ENCODE data around the gene SARDH.

The SARDH gene

GRCh38 chr9:133732639-133733408 lies 5.3 kb downstream of the SARDH start:
- no peak for DNase-seq

DNA sequence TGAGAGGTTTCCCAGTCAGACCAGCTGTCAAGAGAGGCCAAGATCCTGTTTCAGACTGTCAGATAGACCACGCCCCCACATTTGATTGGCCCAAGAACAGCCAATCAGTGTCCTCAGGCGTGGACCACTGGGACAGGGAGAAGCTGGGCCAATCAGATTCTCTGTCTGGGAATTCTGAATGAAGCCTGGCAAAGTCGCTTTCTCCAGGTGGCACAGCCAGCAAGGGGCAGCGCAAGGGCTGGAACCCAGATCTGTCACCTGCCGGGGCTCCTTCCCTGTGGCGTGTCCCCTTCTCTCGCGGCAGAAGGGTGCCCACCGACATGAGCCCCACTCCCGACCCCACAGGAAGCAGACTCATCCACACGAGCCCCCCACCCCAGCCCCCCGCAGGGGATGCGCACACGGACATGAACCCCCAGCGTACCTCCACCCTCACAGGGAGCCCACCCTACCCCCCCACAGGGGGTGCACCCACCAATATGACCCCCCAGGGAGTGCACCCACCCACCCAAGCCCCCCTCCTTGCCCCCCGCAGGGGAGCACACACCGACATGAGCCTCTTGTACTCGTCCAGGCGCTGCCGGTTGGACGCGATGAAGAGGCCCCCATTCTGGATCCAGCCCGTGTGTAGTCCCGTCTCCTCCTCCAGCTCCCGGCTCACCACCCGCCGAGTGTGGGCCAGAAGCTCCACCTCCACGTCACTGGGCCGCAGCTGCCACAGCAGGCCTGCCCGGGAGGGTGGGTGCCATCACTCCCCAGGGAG lies 6.1 kb downstream of the SARDH start:
- DNase-seq = no peak

DNA sequence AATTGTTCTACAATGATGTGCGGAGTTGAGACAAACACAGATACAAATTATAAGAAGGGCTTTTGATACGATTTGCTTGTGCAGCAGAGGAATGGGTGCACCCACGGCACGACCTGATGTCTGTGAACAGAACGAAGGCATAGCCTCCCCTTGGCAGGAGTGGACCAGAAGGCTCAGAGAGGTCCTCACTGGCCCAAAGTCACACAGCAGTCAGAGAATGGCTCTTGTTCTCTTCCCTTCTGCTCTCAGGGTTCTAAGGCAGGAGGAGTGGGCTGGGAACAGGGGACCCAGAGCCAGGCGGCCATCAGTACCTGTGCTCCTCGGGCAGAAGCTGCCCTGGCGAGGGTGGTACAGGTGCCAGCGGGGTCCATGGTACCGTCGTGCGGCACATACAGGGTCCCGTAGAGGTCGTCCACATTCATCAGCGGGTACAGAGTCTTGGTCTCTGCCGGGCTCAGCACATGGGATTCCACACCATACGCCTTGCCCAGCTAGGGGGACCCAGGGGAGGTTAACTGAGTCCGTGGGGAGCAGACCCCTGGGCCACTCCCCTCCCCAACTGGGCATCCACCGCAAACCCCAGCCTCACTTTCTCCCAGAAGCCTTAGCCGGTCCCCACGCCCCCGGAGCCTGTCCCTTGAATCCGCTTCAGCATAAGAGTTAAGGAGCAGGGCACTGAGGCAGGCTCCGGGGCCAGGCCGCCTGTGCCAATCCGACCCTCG lies 7.0 kb downstream of the SARDH start:
- DNase-seq = no peak

GRCh38 chr9:133729617-133730281 lies 8.4 kb downstream of the SARDH start:
- DNase-seq = no peak

- DNase-seq = no peak
These were observed 9.1 kb downstream of the SARDH start for GRCh38 chr9:133728856-133729616.

DNA sequence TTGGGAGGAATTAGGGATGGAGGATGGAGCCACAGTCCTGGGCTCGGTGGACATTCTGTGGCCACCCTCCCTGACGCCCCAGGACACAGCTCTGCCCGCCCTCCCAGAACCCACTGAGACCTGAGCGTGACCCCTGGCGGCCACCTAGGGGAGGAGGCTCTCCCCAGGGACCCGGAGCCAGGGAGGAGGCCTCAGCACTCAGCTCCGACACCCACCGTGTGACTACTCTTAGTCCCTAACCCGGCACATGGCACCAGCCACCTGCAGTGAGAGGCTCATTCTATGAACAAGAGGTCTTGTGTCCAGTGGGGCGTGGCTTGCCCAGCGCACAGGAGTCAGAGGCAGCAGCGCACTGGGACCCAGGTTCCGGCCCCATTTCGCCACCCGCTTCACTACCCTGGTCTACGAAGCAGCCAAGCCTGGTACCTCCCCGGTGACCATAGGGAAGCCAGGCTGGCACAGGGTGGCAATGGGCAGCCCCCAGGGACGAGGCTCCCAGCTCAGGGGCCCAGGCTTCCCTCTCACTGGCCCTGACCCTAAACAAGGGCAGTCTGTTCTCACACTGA lies 10.2 kb downstream of the SARDH start:
- DNase-seq = no peak

DNA sequence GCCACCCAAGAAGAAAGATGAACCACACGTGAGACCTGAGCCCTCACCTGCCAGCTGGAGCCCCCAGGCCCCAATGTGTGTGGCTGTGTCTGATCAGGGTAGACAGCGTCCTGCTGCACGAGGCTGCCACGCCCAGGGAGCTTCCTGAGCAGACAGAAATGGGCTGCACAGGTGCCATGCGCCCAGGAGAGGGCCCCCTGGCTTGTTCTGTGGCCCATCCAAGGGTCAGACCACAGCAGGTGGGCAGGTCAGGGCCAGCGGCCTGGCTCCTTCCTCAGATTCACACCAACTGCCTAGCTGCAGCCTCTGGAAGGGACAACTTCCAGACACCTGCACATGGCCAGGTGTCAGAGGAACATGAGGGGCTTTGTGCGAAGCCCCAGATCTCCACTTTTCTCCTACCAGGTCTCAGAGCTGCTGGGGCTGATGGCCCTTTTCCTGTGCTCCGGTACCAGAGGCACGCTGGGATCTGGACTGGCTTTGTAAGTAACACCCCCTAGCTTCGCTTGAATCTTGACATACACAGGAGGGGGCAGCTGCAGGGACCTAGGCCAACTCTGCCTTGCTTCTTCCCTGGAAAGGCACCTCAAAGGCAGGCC lies 10.8 kb downstream of the SARDH start:
- no peak for DNase-seq

DNA sequence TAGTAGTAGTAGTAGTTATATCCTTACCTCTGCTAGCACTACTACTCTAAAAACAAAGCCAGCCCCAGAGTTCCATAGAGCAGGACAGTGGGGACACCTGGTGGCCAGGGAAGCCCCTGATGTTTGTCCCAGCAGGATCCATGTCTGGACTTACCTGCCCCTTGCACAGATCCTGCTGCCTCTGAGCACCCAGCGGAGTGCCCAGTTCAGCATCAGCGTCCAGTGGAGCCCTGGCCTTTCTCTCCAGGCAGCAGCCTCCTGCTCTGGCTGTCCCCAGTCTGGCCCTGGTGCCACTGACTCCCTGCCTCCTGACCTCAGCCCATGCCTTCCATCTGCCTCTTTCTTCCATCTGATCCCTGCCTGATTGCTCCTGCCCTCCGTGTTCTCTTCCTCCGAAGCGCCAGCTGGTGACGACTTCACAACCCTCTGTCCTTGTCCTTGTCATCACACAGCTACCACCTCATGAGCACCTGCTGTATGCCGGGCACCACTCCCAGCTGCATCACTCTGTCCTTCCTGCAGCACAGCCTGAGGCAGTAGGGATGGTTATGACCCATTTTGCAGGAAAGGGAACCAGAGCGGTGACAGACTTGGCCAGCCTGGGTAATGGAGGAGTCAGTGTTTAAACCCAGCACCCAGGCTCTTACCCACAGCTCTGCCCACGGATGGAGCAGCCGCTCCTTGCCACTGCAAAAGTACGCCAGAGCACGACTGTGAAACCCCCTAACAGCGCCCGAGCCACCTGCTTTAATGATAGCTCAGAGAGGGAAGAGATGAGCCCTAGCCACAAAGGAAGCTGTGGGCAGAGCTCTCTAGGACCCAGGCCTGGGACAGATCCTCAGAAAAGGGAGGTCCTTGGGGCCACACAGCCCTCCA lies 11.5 kb downstream of the SARDH start:
- DNase-seq = peak; percentile 66 to 73

DNA sequence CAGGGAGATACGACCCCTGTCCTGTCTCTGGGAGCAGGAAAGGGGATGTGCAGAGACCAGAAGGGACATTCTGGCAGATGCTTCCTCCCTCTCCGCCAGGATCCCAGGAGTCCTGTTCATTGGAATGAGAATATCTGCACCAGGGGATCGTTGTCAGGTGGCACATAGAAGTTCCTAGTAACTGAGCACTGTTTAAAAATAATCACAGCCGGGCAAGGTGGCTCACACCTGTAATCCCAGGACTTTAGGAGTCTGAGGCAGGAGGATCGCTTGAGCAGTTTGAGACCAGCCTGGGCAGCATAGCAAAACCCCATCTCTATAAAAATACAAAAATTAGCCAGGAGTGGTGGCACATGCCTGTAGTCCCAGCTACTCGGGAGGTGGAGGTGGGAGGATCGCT lies 12.3 kb downstream of the SARDH start:
- no peak for DNase-seq

- DNase-seq = no peak
These were observed 19.4 kb downstream of the SARDH start for GRCh38 chr9:133718563-133719315.

- DNase-seq = no peak
These were observed 20.8 kb downstream of the SARDH start for GRCh38 chr9:133717113-133718031.

- no peak for DNase-seq
These were observed 21.5 kb downstream of the SARDH start for GRCh38 chr9:133716564-133717112.

- DNase-seq = peak; percentile 22 to 24
These were observed 22.1 kb downstream of the SARDH start for GRCh38 chr9:133715866-133716563.

- DNase-seq = no peak
These were observed 22.8 kb downstream of the SARDH start for GRCh38 chr9:133715295-133715865.

GRCh38 chr9:133714606-133715294 lies 23.4 kb downstream of the SARDH start:
- DNase-seq = no peak

GRCh38 chr9:133713960-133714495 lies 24.1 kb downstream of the SARDH start:
- DNase-seq = no peak

All from activated CD4-positive, alpha-beta T cell treated with anti-CD3 and anti-CD28 coated beads, Interleukin-2, amount 50 U/mL, for 48 hours (primary cell).